MM.1S (cell line): ENCODE measurements around the gene ZBTB7C.

ENCODE experiments used
- EZH2phosphoT487 ChIP-seq: fragments of 300-600 bp; sonication (generic); IDR thresholded peaks from 2 replicates; pipeline ENCODE4 v1.6.1; 2018; ENCODE audit warnings: antibody characterized with exemption, low read length
- TF ChIP-seq, protein P1 (sequence below): fragments of 300-600 bp; sonication (generic); IDR thresholded peaks from 2 replicates; pipeline ENCODE4 v1.5.1; 2016; ENCODE audit warnings: antibody characterized with exemption, low read length, mixed read lengths

- TF ChIP-seq, protein P1, sequence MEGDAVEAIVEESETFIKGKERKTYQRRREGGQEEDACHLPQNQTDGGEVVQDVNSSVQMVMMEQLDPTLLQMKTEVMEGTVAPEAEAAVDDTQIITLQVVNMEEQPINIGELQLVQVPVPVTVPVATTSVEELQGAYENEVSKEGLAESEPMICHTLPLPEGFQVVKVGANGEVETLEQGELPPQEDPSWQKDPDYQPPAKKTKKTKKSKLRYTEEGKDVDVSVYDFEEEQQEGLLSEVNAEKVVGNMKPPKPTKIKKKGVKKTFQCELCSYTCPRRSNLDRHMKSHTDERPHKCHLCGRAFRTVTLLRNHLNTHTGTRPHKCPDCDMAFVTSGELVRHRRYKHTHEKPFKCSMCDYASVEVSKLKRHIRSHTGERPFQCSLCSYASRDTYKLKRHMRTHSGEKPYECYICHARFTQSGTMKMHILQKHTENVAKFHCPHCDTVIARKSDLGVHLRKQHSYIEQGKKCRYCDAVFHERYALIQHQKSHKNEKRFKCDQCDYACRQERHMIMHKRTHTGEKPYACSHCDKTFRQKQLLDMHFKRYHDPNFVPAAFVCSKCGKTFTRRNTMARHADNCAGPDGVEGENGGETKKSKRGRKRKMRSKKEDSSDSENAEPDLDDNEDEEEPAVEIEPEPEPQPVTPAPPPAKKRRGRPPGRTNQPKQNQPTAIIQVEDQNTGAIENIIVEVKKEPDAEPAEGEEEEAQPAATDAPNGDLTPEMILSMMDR = no peak
- TF ChIP-seq EZH2phosphoT487 = no peak
These were observed 182.8 kb downstream of the ZBTB7C start for GRCh38 chr18:48226401-48226800.
